H9 (cell line): ENCODE results near the gene MAPKAPK2. TPM values are rescaled to one million over a fixed set of nuclear protein-coding genes. Genes with fewer than 3 reads are reported as not detected.
A peak's percentile ranks its signal among the peaks of the same experiment; 100 is the strongest.

Experiments
- DNase-seq: peaks from one replicate; pipeline ENCODE4 v3.0.0-alpha.2; 2017
- H2AFZ ChIP-seq: one replicate; pipeline ENCODE4 v1.6.1; 2013; ENCODE audit warnings: mild to moderate bottlenecking, low read length, control low read depth, moderate library complexity
- H2AK5ac ChIP-seq: 2 replicates; pipeline ENCODE4 v1.6.1; 2013; ENCODE audit warnings: low read length, control low read depth, mixed read lengths; ENCODE audit not compliant: insufficient read length
- H2BK120ac ChIP-seq: one replicate; pipeline ENCODE4 v1.6.1; 2013; ENCODE audit warnings: low read depth, mild to moderate bottlenecking, low read length, control low read depth, inconsistent platforms; ENCODE audit not compliant: poor library complexity, severe bottlenecking
- H2BK12ac ChIP-seq: 2 replicates; pipeline ENCODE4 v1.6.1; 2013; ENCODE audit warnings: low read length, control low read depth, mixed read lengths, low read depth; ENCODE audit not compliant: insufficient read length
- H2BK15ac ChIP-seq: 2 replicates; pipeline ENCODE4 v1.6.1; 2013; ENCODE audit warnings: low read depth, low read length, control low read depth
- H2BK20ac ChIP-seq: one replicate; pipeline ENCODE4 v1.6.1; 2013; ENCODE audit warnings: low read depth, mild to moderate bottlenecking, low read length, control low read depth, inconsistent platforms; ENCODE audit not compliant: poor library complexity, severe bottlenecking
- H2BK5ac ChIP-seq: 2 replicates; pipeline ENCODE4 v1.6.1; 2013; ENCODE audit warnings: low read length, control low read depth, mixed read lengths; ENCODE audit not compliant: insufficient read length
- H3K14ac ChIP-seq: 2 replicates; pipeline ENCODE4 v1.6.1; 2013; ENCODE audit warnings: low read length, control low read depth; ENCODE audit not compliant: insufficient read depth
- H3K18ac ChIP-seq: 2 replicates; pipeline ENCODE4 v1.6.1; 2013; ENCODE audit warnings: low read depth, mild to moderate bottlenecking, mixed read lengths, low read length, control low read depth; ENCODE audit not compliant: insufficient read length
- H3K23ac ChIP-seq: 2 replicates; pipeline ENCODE4 v1.6.1; 2013; ENCODE audit warnings: low read length, control low read depth, mixed read lengths, low read depth; ENCODE audit not compliant: insufficient read length
- H3K23me2 ChIP-seq: 2 replicates; pipeline ENCODE4 v1.6.1; 2013; ENCODE audit warnings: low read depth, mild to moderate bottlenecking, mixed read lengths, low read length, control low read depth; ENCODE audit not compliant: insufficient read length, poor library complexity, severe bottlenecking
- H3K27ac ChIP-seq: 2 replicates; pipeline ENCODE4 v1.5.1; 2013; ENCODE audit warnings: low read length, control low read depth, mixed read lengths, low read depth; ENCODE audit not compliant: insufficient read length
- H3K27me3 ChIP-seq: 2 replicates; pipeline ENCODE4 v1.6.1; 2013; ENCODE audit warnings: low read length, control low read depth, inconsistent platforms; ENCODE audit not compliant: insufficient read depth
- H3K4ac ChIP-seq: 2 replicates; pipeline ENCODE4 v1.6.1; 2013; ENCODE audit warnings: low read depth, mild to moderate bottlenecking, control low read depth, inconsistent platforms, low read length, moderate library complexity
- H3K4me1 ChIP-seq: 2 replicates; pipeline ENCODE4 v1.6.1; 2013; ENCODE audit warnings: low read length, control low read depth, inconsistent platforms; ENCODE audit not compliant: insufficient read depth
- H3K4me2 ChIP-seq: 2 replicates; pipeline ENCODE4 v1.6.1; 2013; ENCODE audit warnings: low read length, control low read depth, mixed read lengths; ENCODE audit not compliant: insufficient read length, insufficient read depth
- H3K56ac ChIP-seq: 2 replicates; pipeline ENCODE4 v1.6.1; 2013; ENCODE audit warnings: low read depth, mild to moderate bottlenecking, mixed read lengths, low read length, control low read depth; ENCODE audit not compliant: insufficient read length
- H3K79me1 ChIP-seq: 2 replicates; pipeline ENCODE4 v1.6.1; 2013; ENCODE audit warnings: low read depth, mild to moderate bottlenecking, moderate library complexity, low read length, control low read depth, inconsistent platforms; ENCODE audit not compliant: insufficient read depth, poor library complexity, severe bottlenecking
- H3K79me2 ChIP-seq: 2 replicates; pipeline ENCODE4 v1.6.1; 2013; ENCODE audit warnings: low read length, control low read depth, inconsistent platforms; ENCODE audit not compliant: insufficient read depth
- H3K9ac ChIP-seq: 2 replicates; pipeline ENCODE4 v1.6.1; 2013; ENCODE audit warnings: low read length, control low read depth, mixed read lengths; ENCODE audit not compliant: insufficient read length; ENCODE audit errors: extremely low read depth
- H3K9me3 ChIP-seq: one replicate; pipeline ENCODE4 v1.6.1; 2013; ENCODE audit warnings: low read depth, low read length, inconsistent platforms; ENCODE audit not compliant: control insufficient read depth
- H3T11ph ChIP-seq: one replicate; pipeline ENCODE4 v1.6.1; 2013; ENCODE audit warnings: mild to moderate bottlenecking, low read length, control low read depth, inconsistent platforms
- H4K20me1 ChIP-seq: one replicate; pipeline ENCODE4 v1.6.1; 2013; ENCODE audit not compliant: control insufficient read depth, insufficient read length, insufficient read depth
- H4K5ac ChIP-seq: 2 replicates; pipeline ENCODE4 v1.6.1; 2013; ENCODE audit warnings: low read depth, mild to moderate bottlenecking, mixed read lengths, low read length, control low read depth; ENCODE audit not compliant: insufficient read length
- H4K8ac ChIP-seq: replicated peaks from 2 replicates; pipeline ENCODE4 v1.6.1; 2013; ENCODE audit warnings: low read length, control low read depth, mixed read lengths, low read depth; ENCODE audit not compliant: insufficient read length
- H4K91ac ChIP-seq: 2 replicates; pipeline ENCODE4 v1.6.1; 2013; ENCODE audit warnings: low read depth, mild to moderate bottlenecking, moderate library complexity, mixed read lengths, low read length, control low read depth; ENCODE audit not compliant: insufficient read length
- H3K27ac Mint-ChIP-seq, 3 experiments: 2 replicates in 2 of 3; 3 replicates in 1 of 3; pipeline ENCODE4 v1.8.0; 2020 to 2021; ENCODE audit warnings: mixed read lengths in 3 of 3, mild to moderate bottlenecking in 1 of 3, moderate library complexity in 1 of 3
- H3K27me3 Mint-ChIP-seq: 2 replicates; pipeline ENCODE4 v1.8.0; 2021; ENCODE audit warnings: low read depth, mild to moderate bottlenecking, moderate library complexity, mixed read lengths
- H3K36me3 Mint-ChIP-seq, 3 experiments: 2 replicates in 2 of 3; 3 replicates in 1 of 3; pipeline ENCODE4 v1.8.0; 2020 to 2021; ENCODE audit warnings: low read depth in 3 of 3, mixed read lengths in 3 of 3; ENCODE audit not compliant: insufficient read depth in 1 of 3
- H3K4me1 Mint-ChIP-seq, 2 experiments: 2 replicates each; pipeline ENCODE4 v1.8.0; 2020; ENCODE audit warnings: mixed read lengths in 2 of 2
- H3K4me3 Mint-ChIP-seq, 2 experiments: 2 replicates in 1 of 2; 3 replicates in 1 of 2; pipeline ENCODE4 v1.8.0; 2020 to 2021; ENCODE audit warnings: mild to moderate bottlenecking in 2 of 2, mixed read lengths in 2 of 2, moderate library complexity in 1 of 2
- H3K9me3 Mint-ChIP-seq, 2 experiments: 2 replicates in 1 of 2; 3 replicates in 1 of 2; pipeline ENCODE4 v1.8.0; 2020; ENCODE audit warnings: mild to moderate bottlenecking in 2 of 2, mixed read lengths in 2 of 2, moderate library complexity in 1 of 2
- WGBS: extraction: QIAGEN DNeasy Blood & Tissue Kit; methylation state at CpG from one replicate; pipeline ENCODE4 v1.1.7; 2013; ENCODE audit warnings: missing lambda C conversion rate, low lambda C conversion rate, mixed read lengths; ENCODE audit not compliant: insufficient read length; ENCODE audit errors: extremely low coverage; 5-methylcytosine and 5-hydroxymethylcytosine counted together
- total RNA-seq: library from RNA; stranded (reverse); gene quantifications from 2 replicates; pipeline ENCODE4 v1.2.1, GENCODE V29; 2021
- TF ChIP-seq, protein P1 (sequence below): fragments of 200-600 bp; sonication (generic); conservative IDR thresholded peaks from 3 replicates; pipeline ENCODE4 v1.8.0; 2021; ENCODE audit warnings: antibody characterized with exemption, mild to moderate bottlenecking

Gene MAPKAPK2
- total RNA-seq, 1 experiment from 2014 or later, result 50.1 TPM

DNA sequence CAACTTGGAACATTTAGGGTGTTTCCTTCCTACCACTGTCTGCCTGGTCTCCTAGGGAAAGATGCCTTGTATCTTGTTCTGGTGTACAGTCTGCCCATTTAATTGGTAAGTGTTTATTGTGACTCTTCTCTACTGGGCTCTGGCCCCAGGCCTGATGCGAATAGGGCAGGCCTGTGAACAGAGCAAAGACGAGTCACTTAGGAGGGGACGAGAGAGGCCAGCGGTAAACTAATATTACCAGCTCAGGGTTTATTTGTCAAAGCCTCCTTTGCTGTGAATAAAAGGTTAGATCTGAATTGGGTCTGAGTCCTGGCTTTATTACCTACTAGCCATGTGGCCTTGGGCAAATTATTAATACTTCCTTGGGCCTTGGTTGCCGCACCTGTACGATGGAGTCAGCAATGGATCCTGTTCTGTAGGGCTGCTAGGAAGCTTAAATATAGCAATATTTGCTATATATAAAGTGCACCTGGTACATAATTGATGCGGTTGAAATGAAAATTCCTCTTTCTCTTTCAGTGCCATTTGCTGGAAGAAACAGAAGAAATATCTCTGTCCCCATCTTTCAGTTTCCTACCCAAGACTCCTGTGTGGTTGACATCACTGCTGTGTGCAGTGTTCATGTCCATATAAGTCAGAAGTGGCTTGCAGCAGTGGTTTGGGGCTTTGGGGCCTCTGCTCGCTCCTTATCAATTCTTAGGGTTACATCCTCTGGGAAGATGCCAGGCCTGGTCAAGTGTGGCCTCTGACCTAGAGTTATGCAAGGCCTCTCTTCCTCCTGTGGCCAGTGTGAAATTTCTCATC is 32.4 kb downstream of the MAPKAPK2 start:
- Mint-ChIP-seq H3K4me3 (no peak overlapping the region), H3K4me1 (peaks cover 6 to 9% of the 10 kb centered on the region in 2 experiments), H3K27ac (peak overlapping the region in 1 of 3 experiments; percentile 45; a peak in 1 of 7 replicates), H3K36me3 (no peaks in the 10 kb centered on the region; a peak in 1 of 7 replicates), H3K9me3 (no peaks in the 10 kb centered on the region), H3K27me3 (no peaks in the 10 kb centered on the region)
- H4K20me1 ChIP-seq, result no peaks in the 10 kb centered on the region
- no peaks in the 10 kb centered on the region for H3K23me2 ChIP-seq
- no peak overlapping the region for H4K91ac ChIP-seq
- no peak overlapping the region for H2AFZ ChIP-seq
- no peaks in the 10 kb centered on the region; the same call in 1 of the 2 replicates for H3K79me2 ChIP-seq
- H2BK12ac ChIP-seq, result no peak overlapping the region
- H3K23ac ChIP-seq, result no peak overlapping the region
- H3K18ac ChIP-seq, result no peak overlapping the region
- no peak overlapping the region for H3K4ac ChIP-seq
- no peak overlapping the region for H3K56ac ChIP-seq
- no peak overlapping the region for H2BK120ac ChIP-seq
- no peak overlapping the region for H3K27ac ChIP-seq
- H2BK5ac ChIP-seq, result no peak overlapping the region
- H3K4me1 ChIP-seq, result no peaks in the 10 kb centered on the region; the same call in 1 of the 2 replicates
- H3K4me2 ChIP-seq, result no peak overlapping the region
- no peak overlapping the region for H2AK5ac ChIP-seq
- no peak overlapping the region for H2BK20ac ChIP-seq
- H3K14ac ChIP-seq, result no peak overlapping the region
- H3K27me3 ChIP-seq, result no peaks in the 10 kb centered on the region
- no peak overlapping the region for H2BK15ac ChIP-seq
- no peak overlapping the region for H4K5ac ChIP-seq
- H3T11ph ChIP-seq, result no peak overlapping the region
- no peaks in the 10 kb centered on the region for H3K9me3 ChIP-seq
- no peak overlapping the region for H3K9ac ChIP-seq
- peaks cover 9% of the 10 kb centered on the region for H3K79me1 ChIP-seq
- no CpG with 5 or more reads among the region's 8 CpGs for WGBS
- TF ChIP-seq, protein P1, sequence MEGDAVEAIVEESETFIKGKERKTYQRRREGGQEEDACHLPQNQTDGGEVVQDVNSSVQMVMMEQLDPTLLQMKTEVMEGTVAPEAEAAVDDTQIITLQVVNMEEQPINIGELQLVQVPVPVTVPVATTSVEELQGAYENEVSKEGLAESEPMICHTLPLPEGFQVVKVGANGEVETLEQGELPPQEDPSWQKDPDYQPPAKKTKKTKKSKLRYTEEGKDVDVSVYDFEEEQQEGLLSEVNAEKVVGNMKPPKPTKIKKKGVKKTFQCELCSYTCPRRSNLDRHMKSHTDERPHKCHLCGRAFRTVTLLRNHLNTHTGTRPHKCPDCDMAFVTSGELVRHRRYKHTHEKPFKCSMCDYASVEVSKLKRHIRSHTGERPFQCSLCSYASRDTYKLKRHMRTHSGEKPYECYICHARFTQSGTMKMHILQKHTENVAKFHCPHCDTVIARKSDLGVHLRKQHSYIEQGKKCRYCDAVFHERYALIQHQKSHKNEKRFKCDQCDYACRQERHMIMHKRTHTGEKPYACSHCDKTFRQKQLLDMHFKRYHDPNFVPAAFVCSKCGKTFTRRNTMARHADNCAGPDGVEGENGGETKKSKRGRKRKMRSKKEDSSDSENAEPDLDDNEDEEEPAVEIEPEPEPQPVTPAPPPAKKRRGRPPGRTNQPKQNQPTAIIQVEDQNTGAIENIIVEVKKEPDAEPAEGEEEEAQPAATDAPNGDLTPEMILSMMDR, result no peak
- H4K8ac ChIP-seq, result no peak overlapping the region
- no peak for DNase-seq
